NCI-H82 treated with DMSO at 0.1 percent for 48 hours (cell line): ENCODE results near the gene SLC35A2.
"Not testable (repeated sequence)": the region's sequence is repeated elsewhere in the genome, so short reads cannot be mapped to it uniquely, and the experiment has no call there.

Source experiments
- DNase-seq: peaks from one replicate; lab custom pipeline; 2025; ENCODE audit not compliant: unreplicated experiment; lab: John Stamatoyannopoulos, UW

SLC35A2 gene

DNA sequence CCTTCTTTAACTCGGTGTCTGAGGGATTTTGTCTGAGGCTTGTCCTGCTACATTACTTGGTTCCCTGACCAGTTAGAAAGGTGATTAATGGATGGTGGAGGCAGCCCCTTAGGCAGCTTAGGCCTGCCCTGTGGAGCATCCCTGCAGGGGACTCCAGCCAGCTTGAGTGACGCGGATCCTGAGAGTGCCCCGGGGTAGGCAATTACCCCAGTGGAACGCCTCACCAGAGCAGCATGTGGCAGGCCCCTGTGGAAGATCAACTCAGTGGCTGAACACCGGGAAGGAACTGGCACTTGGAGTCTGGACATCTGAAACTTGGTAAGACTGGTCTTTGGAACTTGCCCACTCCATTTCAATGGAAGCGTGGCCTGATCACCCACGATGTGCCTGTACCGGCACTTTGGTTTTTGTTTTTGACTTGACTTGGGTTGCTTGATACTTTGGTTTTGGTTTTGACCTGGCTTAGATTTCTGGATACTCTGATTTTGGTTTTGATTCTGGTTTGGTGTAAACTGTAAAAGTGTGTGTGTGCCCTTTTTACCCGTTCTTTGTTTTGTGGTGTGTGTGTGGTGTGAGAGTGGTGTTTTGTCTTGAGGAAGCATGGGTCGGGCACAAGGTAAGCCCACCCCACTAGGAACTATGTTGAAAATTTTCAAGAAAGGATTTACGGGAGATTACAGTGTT lies 57.2 kb downstream of the SLC35A2 start:
- DNase-seq, result not testable (repeated sequence)

- not testable (repeated sequence) for DNase-seq
These were observed 58.0 kb downstream of the SLC35A2 start for GRCh38 chrX:48853494-48853893.
